H1 (cell line): Measurements from ENCODE around the gene ANKRD24. TPM values are rescaled to one million over a fixed set of nuclear protein-coding genes. Genes with fewer than 3 reads are reported as not detected.

Experiments used
- BACH1 ChIP-seq: IDR thresholded peaks from 2 replicates; pipeline ENCODE4 v1.6.1; 2012; ENCODE audit warnings: low read length, improper control_type of control experiment
- BCL11A ChIP-seq, 2 experiments: IDR thresholded peaks; one replicate each; pipeline ENCODE4 v1.6.1; 2011; ENCODE audit warnings: low read depth in 2 of 2, low read length in 2 of 2, mild to moderate bottlenecking in 2 of 2
- CEBPB ChIP-seq: IDR thresholded peaks from 2 replicates; pipeline ENCODE4 v1.6.1; 2012; ENCODE audit warnings: low read depth, low read length
- CREB1 ChIP-seq: IDR thresholded peaks from 2 replicates; pipeline ENCODE4 v1.6.1; 2012; ENCODE audit warnings: inconsistent platforms
- E2F6 ChIP-seq: IDR thresholded peaks from 2 replicates; pipeline ENCODE4 v1.6.1; 2012; ENCODE audit warnings: inconsistent platforms
- FOSL1 ChIP-seq: IDR thresholded peaks from 2 replicates; pipeline ENCODE4 v1.6.1; 2011; ENCODE audit warnings: mild to moderate bottlenecking, low read depth, low read length, moderate library complexity; ENCODE audit not compliant: insufficient read depth
- GABPA ChIP-seq: IDR thresholded peaks from 2 replicates; pipeline ENCODE4 v1.6.1; 2011; ENCODE audit warnings: mild to moderate bottlenecking, low read length, moderate library complexity, borderline replicate concordance; ENCODE audit not compliant: insufficient read depth
- JUN ChIP-seq: IDR thresholded peaks from 2 replicates; pipeline ENCODE4 v1.6.1; 2011; ENCODE audit warnings: low read depth, mild to moderate bottlenecking, improper control_type of control experiment, low read length
- KDM1A ChIP-seq: fragments of 200-600, 300-600 bp; sonication (generic); IDR thresholded peaks from 2 replicates; pipeline ENCODE4 v1.7.1; 2016; ENCODE audit warnings: mild to moderate bottlenecking, low read length, borderline replicate concordance
- KDM4A ChIP-seq: IDR thresholded peaks from one replicate; pipeline ENCODE4 v1.7.1; 2012; ENCODE audit warnings: low read depth, mild to moderate bottlenecking, moderate library complexity, low read length, inconsistent platforms; ENCODE audit not compliant: severe bottlenecking
- KDM5A ChIP-seq: fragments of 200-600 bp; IDR thresholded peaks from 2 replicates; pipeline ENCODE4 v1.7.1; 2012; ENCODE audit warnings: mild to moderate bottlenecking, low read length, inconsistent platforms, mixed read lengths
- MAX ChIP-seq: IDR thresholded peaks from 2 replicates; pipeline ENCODE4 v1.6.1; 2012; ENCODE audit warnings: inconsistent platforms
- NANOG ChIP-seq: IDR thresholded peaks from 2 replicates; pipeline ENCODE4 v1.6.1; 2011; ENCODE audit warnings: low read length, low read depth, mild to moderate bottlenecking, inconsistent platforms; ENCODE audit not compliant: insufficient read depth, poor library complexity, severe bottlenecking
- RBBP5 ChIP-seq: IDR thresholded peaks from 2 replicates; pipeline ENCODE4 v1.7.1; 2012; ENCODE audit warnings: low read depth, mild to moderate bottlenecking, inconsistent platforms, low read length, moderate library complexity, borderline replicate concordance
- RNF2 ChIP-seq: fragments of 200-900, 300-1000 bp; sonication (generic); IDR thresholded peaks from 2 replicates; pipeline ENCODE4 v1.7.1; 2016; ENCODE audit warnings: borderline replicate concordance, low read depth, mild to moderate bottlenecking, antibody characterized with exemption, low read length; ENCODE audit not compliant: poor library complexity, severe bottlenecking; ENCODE audit errors: missing control alignments
- RXRA ChIP-seq: IDR thresholded peaks from 2 replicates; pipeline ENCODE4 v1.6.1; 2011; ENCODE audit warnings: low read depth, mild to moderate bottlenecking, low read length, moderate library complexity; ENCODE audit not compliant: insufficient read depth
- SP4 ChIP-seq: IDR thresholded peaks from 2 replicates; pipeline ENCODE4 v1.6.1; 2012; ENCODE audit warnings: low read length, inconsistent platforms
- TBP ChIP-seq: IDR thresholded peaks from 2 replicates; pipeline ENCODE4 v1.6.1; 2011; ENCODE audit warnings: low read depth, low read length, improper control_type of control experiment
- polyA plus RNA-seq, 7 experiments: library from polyadenylated mRNA; depleted of rRNA in 3 of 7; stranded (reverse) in 5 of 7; unstranded in 2 of 7; fragments of >200 nt in 5 of 7; fragments of 200-250 nt in 2 of 7; gene quantifications; 1 replicate in 5 of 7; 2 replicates in 1 of 7; 4 replicates in 1 of 7; pipeline versions ENCODE4 v1.2.1 to v1.2.3, GENCODE V29; 2011 to 2013; ENCODE audit warnings: missing spikeins in 2 of 7, mixed read lengths in 2 of 7
- total RNA-seq: library from RNA; stranded (reverse); fragmentation: NEBNext Ultra II Directional; extraction: Animal tissue kit (Norgen Biotek cat#: 25700); gene quantifications from 2 replicates; pipeline ENCODE4 v1.2.1, GENCODE V29; 2021
- TF ChIP-seq, protein P1 (sequence below): IDR thresholded peaks from 2 replicates; pipeline ENCODE4 v1.6.1; 2012; ENCODE audit warnings: low read length, inconsistent platforms

ANKRD24 gene
- total and polyA plus RNA-seq, 2 of the 8 experiments (the other 6 are each of a cell fraction or from before 2014, with no cell fraction given) = 7.6 to 14.1 TPM

DNA sequence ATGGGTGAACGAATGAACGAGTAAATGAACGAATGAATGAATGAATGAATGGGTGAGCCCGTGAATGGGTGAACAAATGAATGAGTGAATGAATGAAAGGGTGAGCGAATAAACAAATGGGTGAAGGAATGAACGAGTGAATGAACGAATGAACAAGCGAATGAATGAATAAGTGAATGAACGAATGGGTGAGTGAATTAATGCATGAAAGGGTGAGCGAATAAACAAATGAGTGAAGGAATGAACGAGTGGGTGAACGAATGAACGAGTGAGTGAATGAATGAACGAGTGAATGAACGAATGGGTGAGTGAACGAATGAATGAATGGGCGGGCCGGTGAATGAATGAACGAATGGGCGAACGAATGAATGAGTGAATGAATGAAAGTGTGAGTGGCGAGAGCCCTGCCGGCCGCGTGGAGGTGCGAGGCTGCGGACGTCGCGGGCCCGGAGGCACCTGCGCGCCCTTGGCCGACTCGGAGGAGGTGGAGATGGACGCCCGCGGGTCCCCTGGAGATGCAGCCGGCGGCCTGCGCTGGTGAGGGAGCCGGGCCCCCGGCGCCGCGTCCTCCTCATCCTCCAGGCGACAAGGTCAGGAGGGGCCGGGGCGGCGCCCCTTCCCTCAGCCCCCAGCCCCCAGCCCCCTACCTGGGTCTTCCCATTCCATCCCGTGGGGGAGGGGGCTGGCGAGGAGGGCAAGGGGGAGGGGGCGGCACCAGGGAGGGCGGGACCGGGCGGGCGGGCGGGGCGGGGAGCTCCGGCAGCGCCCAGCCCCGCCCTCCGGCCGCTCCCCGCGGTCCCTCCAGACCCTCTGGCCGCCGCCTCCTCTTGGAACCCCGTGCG is 15.4 kb downstream of the ANKRD24 start (continued):
- TF ChIP-seq CREB1 (peak; percentile 25; the same call in 1 of the 2 replicates), MAX (peak; percentile 98), NANOG (no peak), SP4 (no peak), CEBPB (no peak), BACH1 (no peak), KDM5A (no peak), KDM1A (peak; percentile 92; the same call in 1 of the 2 replicates), E2F6 (peak; percentile 94), FOSL1 (no peak), RBBP5 (no peak), JUN (no peak), RXRA (no peak), RNF2 (no peak), KDM4A (peak; percentile 81), TBP (no peak), BCL11A (IDR thresholded peaks at IDR 0.05; ENCODE audit: low read depth in 2 of 2, low read length in 2 of 2) (no peak), GABPA (no peak)
- TF ChIP-seq, protein P1, sequence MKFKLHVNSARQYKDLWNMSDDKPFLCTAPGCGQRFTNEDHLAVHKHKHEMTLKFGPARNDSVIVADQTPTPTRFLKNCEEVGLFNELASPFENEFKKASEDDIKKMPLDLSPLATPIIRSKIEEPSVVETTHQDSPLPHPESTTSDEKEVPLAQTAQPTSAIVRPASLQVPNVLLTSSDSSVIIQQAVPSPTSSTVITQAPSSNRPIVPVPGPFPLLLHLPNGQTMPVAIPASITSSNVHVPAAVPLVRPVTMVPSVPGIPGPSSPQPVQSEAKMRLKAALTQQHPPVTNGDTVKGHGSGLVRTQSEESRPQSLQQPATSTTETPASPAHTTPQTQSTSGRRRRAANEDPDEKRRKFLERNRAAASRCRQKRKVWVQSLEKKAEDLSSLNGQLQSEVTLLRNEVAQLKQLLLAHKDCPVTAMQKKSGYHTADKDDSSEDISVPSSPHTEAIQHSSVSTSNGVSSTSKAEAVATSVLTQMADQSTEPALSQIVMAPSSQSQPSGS = no peak
- TF ChIP-seq, all 59 proteins: peak for 7
